Activated CD4-positive, alpha-beta memory T cell treated with anti-CD3 and anti-CD28 coated beads for 36 hours (primary cell): ENCODE measurements around the gene SPA17. TPM values are rescaled to one million over a fixed set of nuclear protein-coding genes. Genes with fewer than 3 reads are reported as not detected.

Experiments used
- CTCF ChIA-PET: fragments of 350-600 bp; sonication (Branson Sonifier 250); formaldehyde crosslinking; loops from one replicate; lab custom pipeline; 2021; ENCODE audit warnings: antibody characterized with exemption, inconsistent platforms; lab: Charles Lee
- POLR2A ChIA-PET: fragments of 350-600 bp; sonication (Branson Sonifier 250); formaldehyde crosslinking; loops from one replicate; lab custom pipeline; 2021; ENCODE audit warnings: antibody characterized with exemption; lab: Charles Lee
- DNase-seq: peaks from one replicate; pipeline ENCODE4 v3.0.0-alpha.2; 2020
- H3K27ac Mint-ChIP-seq: one replicate; pipeline ENCODE4 v1.8.0; 2021; ENCODE audit warnings: mixed read lengths
- H3K27me3 Mint-ChIP-seq: one replicate; pipeline ENCODE4 v1.8.0; 2021; ENCODE audit warnings: mixed read lengths
- H3K36me3 Mint-ChIP-seq: one replicate; pipeline ENCODE4 v1.8.0; 2021; ENCODE audit warnings: mixed read lengths
- H3K4me1 Mint-ChIP-seq: one replicate; pipeline ENCODE4 v1.8.0; 2021; ENCODE audit warnings: low read depth, mixed read lengths
- H3K4me3 Mint-ChIP-seq: one replicate; pipeline ENCODE4 v1.8.0; 2021; ENCODE audit warnings: mild to moderate bottlenecking, mixed read lengths
- H3K9me3 Mint-ChIP-seq: one replicate; pipeline ENCODE4 v1.8.0; 2021; ENCODE audit warnings: mixed read lengths
- intact Hi-C: fragments of 100-400 bp; cut with micrococcal nuclease; formaldehyde crosslinking; loops from one replicate; pipeline ENCODE4 v1.15.1; 2023
- total RNA-seq, 2 experiments: library from RNA; stranded (reverse); gene quantifications; one replicate each; pipeline ENCODE4 v1.2.3, GENCODE V29; 2021

Gene SPA17
- total RNA-seq, 2 experiments from 2014 or later, result 5.0 to 6.7 TPM

- POLR2A ChIA-PET, result no interaction called here
- Mint-ChIP-seq H3K4me1 (peaks cover 2% of the 10 kb centered on the region), H3K36me3 (peaks cover 3% of the 10 kb centered on the region), H3K9me3 (no peaks in the 10 kb centered on the region), H3K27me3 (no peaks in the 10 kb centered on the region), H3K4me3 (no peak overlapping the region), H3K27ac (no peak overlapping the region)
- CTCF ChIA-PET, result interaction anchor here (0.7 to 2.8 kb wide), 11 partner anchors 12 to 194 kb away, joined by 3 to 23 read pairs (median 4); partner anchors contain the start of gene TBRG1
- intact Hi-C loops, result loop anchor here (1.0 kb wide), 2 partner anchors 119 to 193 kb away; no protein-coding TSS in a partner anchor
- no peak for DNase-seq
Measured at GRCh38 chr11:124643605-124644425, 29.9 kb upstream of the SPA17 start.

GRCh38 chr11:124644426-124645280 lies 29.1 kb upstream of the SPA17 start:
- intact Hi-C loops, result loop anchor here (1.0 kb wide), 2 partner anchors 119 to 193 kb away; no protein-coding TSS in a partner anchor
- peaks cover 2% of the 10 kb centered on the region for H3K36me3 Mint-ChIP-seq

GRCh38 chr11:124646148-124646547 lies 27.6 kb upstream of the SPA17 start:
- H3K4me1 Mint-ChIP-seq, result peaks cover 2% of the 10 kb centered on the region
- ChIA-PET POLR2A (no interaction called here), CTCF (interaction anchor here (0.7 to 1.2 kb wide), 2 partner anchors 191 to 505 kb away, joined by 3 read pairs; no protein-coding TSS in a partner anchor)
- no peak overlapping the region for H3K4me3 Mint-ChIP-seq
- H3K27me3 Mint-ChIP-seq, result no peaks in the 10 kb centered on the region
- intact Hi-C loops, result no loop called here
- H3K9me3 Mint-ChIP-seq, result no peaks in the 10 kb centered on the region
- peaks cover 2% of the 10 kb centered on the region for H3K36me3 Mint-ChIP-seq
- H3K27ac Mint-ChIP-seq, result no peak overlapping the region
- DNase-seq, result no peak

More at GRCh38 chr11:124644426-124645280, 29.1 kb upstream of the SPA17 start:
- peak; percentile 38 for DNase-seq
- no peak overlapping the region for H3K4me3 Mint-ChIP-seq
- H3K27me3 Mint-ChIP-seq, result no peaks in the 10 kb centered on the region
- no peaks in the 10 kb centered on the region for H3K9me3 Mint-ChIP-seq
- peaks cover 2% of the 10 kb centered on the region for H3K4me1 Mint-ChIP-seq
- no peak overlapping the region for H3K27ac Mint-ChIP-seq
- POLR2A ChIA-PET, result no interaction called here
- CTCF ChIA-PET, result interaction anchor here (0.8 to 2.8 kb wide), 10 partner anchors 13 to 221 kb away, joined by 3 to 23 read pairs (median 7); no protein-coding TSS in a partner anchor

DNA sequence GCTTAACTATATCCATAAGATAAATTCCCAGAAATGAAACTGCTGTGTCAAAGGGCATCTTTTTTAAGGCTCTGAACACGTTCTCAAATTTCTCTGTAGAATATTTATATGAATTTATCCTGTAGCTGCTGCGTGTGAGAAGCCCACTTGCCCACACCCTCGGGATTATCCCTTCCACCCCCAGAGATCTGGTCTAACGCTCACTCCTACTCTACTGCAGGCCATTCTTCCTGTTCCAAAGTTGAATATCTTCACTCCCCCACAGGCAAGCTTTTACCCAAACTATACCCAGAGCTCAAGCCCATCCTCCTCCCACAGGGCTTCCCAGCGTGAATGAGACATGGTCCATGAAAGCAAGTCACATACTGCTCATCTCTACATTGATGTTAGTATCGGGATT lies 25.1 kb upstream of the SPA17 start:
- H3K27me3 Mint-ChIP-seq, result no peaks in the 10 kb centered on the region
- no peak overlapping the region for H3K27ac Mint-ChIP-seq
- no peaks in the 10 kb centered on the region for H3K9me3 Mint-ChIP-seq
- CTCF ChIA-PET, result interaction anchor here (0.6 to 1.4 kb wide), 3 partner anchors 9 to 228 kb away, joined by 3 read pairs; no protein-coding TSS in a partner anchor
- peaks cover 3% of the 10 kb centered on the region for H3K36me3 Mint-ChIP-seq
- intact Hi-C loops, result no loop called here
- peaks cover 2% of the 10 kb centered on the region for H3K4me1 Mint-ChIP-seq
- POLR2A ChIA-PET, result no interaction called here
- H3K4me3 Mint-ChIP-seq, result no peak overlapping the region
- no peak for DNase-seq

GRCh38 chr11:124656774-124657630 lies 16.7 kb upstream of the SPA17 start:
- intact Hi-C loops, result no loop called here
- DNase-seq, result no peak
- Mint-ChIP-seq H3K4me3 (no peak overlapping the region), H3K27ac (no peak overlapping the region), H3K27me3 (no peaks in the 10 kb centered on the region), H3K9me3 (no peaks in the 10 kb centered on the region), H3K36me3 (peaks cover 3% of the 10 kb centered on the region), H3K4me1 (no peaks in the 10 kb centered on the region)
- CTCF ChIA-PET, result interaction anchor here (0.9 to 1.7 kb wide), 2 partner anchors 13 to 136 kb away, joined by 3 to 6 read pairs; no protein-coding TSS in a partner anchor
- POLR2A ChIA-PET, result no interaction called here

DNA sequence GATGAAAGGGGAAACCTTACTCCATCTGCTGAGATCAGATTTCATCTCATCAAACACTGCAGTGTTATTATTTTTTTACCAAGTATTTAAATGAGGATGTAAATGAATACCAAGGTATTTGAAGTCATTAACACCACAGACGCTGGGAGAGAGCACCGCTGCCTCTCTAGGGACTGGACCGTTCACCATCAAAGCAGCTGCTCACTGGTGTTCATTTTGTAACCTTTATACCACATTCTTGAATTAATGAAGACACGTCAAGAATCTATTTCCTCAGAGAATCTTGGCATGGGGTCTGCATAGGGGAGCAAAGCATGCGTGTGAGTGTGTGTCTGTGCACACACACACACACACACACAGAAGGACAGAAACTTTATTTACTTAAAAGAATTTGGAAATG lies 15.8 kb upstream of the SPA17 start:
- Mint-ChIP-seq H3K27ac (no peak overlapping the region), H3K4me3 (no peak overlapping the region), H3K27me3 (no peaks in the 10 kb centered on the region), H3K36me3 (peaks cover 1% of the 10 kb centered on the region), H3K9me3 (no peaks in the 10 kb centered on the region), H3K4me1 (no peaks in the 10 kb centered on the region)
- POLR2A ChIA-PET, result no interaction called here
- intact Hi-C loops, result no loop called here
- no peak for DNase-seq
- CTCF ChIA-PET, result interaction anchor here (0.9 to 1.7 kb wide), 2 partner anchors 12 to 136 kb away, joined by 3 to 6 read pairs; no protein-coding TSS in a partner anchor

- no peaks in the 10 kb centered on the region for H3K4me1 Mint-ChIP-seq
- H3K27me3 Mint-ChIP-seq, result no peaks in the 10 kb centered on the region
- intact Hi-C loops, result no loop called here
- H3K4me3 Mint-ChIP-seq, result no peak overlapping the region
- H3K9me3 Mint-ChIP-seq, result no peaks in the 10 kb centered on the region
- DNase-seq, result no peak
- CTCF ChIA-PET, result interaction anchor here (1.1 to 1.8 kb wide), 2 partner anchors 14 to 105 kb away, joined by 3 to 5 read pairs; no protein-coding TSS in a partner anchor
- H3K27ac Mint-ChIP-seq, result no peak overlapping the region
- no peaks in the 10 kb centered on the region for H3K36me3 Mint-ChIP-seq
- POLR2A ChIA-PET, result no interaction called here
Measured at GRCh38 chr11:124658501-124658900, 15.2 kb upstream of the SPA17 start.

- no peaks in the 10 kb centered on the region for H3K4me1 Mint-ChIP-seq
- CTCF ChIA-PET, result interaction anchor here (1.1 to 2.7 kb wide), 3 partner anchors 10 to 104 kb away, joined by 3 to 15 read pairs (median 5); no protein-coding TSS in a partner anchor
- POLR2A ChIA-PET, result no interaction called here
- no peak overlapping the region for H3K27ac Mint-ChIP-seq
- no peaks in the 10 kb centered on the region for H3K9me3 Mint-ChIP-seq
- H3K4me3 Mint-ChIP-seq, result no peak overlapping the region
- no peak for DNase-seq
- H3K36me3 Mint-ChIP-seq, result no peaks in the 10 kb centered on the region
- intact Hi-C loops, result no loop called here
- no peaks in the 10 kb centered on the region for H3K27me3 Mint-ChIP-seq
Measured at GRCh38 chr11:124658986-124659385, 14.7 kb upstream of the SPA17 start.

GRCh38 chr11:124661553-124661952 lies 12.2 kb upstream of the SPA17 start:
- Mint-ChIP-seq H3K27ac (no peak overlapping the region), H3K27me3 (no peaks in the 10 kb centered on the region), H3K9me3 (no peaks in the 10 kb centered on the region), H3K36me3 (no peaks in the 10 kb centered on the region), H3K4me3 (no peak overlapping the region), H3K4me1 (no peaks in the 10 kb centered on the region)
- intact Hi-C loops, result no loop called here
- ChIA-PET CTCF (interaction anchor here (0.7 to 2.7 kb wide), 4 partner anchors 8 to 177 kb away, joined by 3 to 15 read pairs (median 4); no protein-coding TSS in a partner anchor), POLR2A (no interaction called here)
- DNase-seq, result no peak

GRCh38 chr11:124662106-124662505 lies 11.6 kb upstream of the SPA17 start:
- H3K27me3 Mint-ChIP-seq, result no peaks in the 10 kb centered on the region
- intact Hi-C loops, result no loop called here
- CTCF ChIA-PET, result interaction anchor here (0.6 to 1.9 kb wide), 5 partner anchors 102 to 449 kb away, joined by 3 to 7 read pairs (median 3); no protein-coding TSS in a partner anchor
- DNase-seq, result no peak
- no peaks in the 10 kb centered on the region for H3K36me3 Mint-ChIP-seq
- no peak overlapping the region for H3K27ac Mint-ChIP-seq
- H3K4me1 Mint-ChIP-seq, result no peaks in the 10 kb centered on the region
- POLR2A ChIA-PET, result no interaction called here
- no peak overlapping the region for H3K4me3 Mint-ChIP-seq
- no peaks in the 10 kb centered on the region for H3K9me3 Mint-ChIP-seq

DNA sequence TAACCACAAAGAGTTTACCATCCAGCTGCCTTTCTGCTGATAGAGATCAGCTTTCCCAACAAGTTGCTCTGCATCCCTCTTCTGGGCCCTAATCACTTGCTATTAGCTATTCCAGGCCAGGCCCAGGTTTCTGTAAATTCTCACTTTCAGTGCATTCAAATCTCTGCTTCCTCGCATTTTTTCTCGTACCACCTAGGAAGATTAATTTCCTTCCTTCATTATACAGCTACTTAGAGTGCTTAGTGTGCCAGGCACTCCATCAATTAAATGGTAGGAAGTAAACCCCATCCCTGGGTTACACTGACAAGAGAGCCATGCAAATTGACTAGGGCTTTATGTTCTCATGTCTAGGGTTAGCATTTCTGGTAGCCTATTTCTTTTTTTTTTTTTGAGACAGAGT lies 9.8 kb upstream of the SPA17 start:
- POLR2A ChIA-PET, result no interaction called here
- CTCF ChIA-PET, result interaction anchor here (0.7 to 1.9 kb wide), 5 partner anchors 20 to 173 kb away, joined by 3 to 7 read pairs (median 4); no protein-coding TSS in a partner anchor

More for the DNA sequence above, 9.8 kb upstream of the SPA17 start:
- Mint-ChIP-seq H3K27me3 (no peaks in the 10 kb centered on the region), H3K4me3 (no peak overlapping the region), H3K27ac (no peak overlapping the region), H3K36me3 (no peaks in the 10 kb centered on the region), H3K9me3 (no peaks in the 10 kb centered on the region), H3K4me1 (no peaks in the 10 kb centered on the region)
- intact Hi-C loops, result no loop called here
- DNase-seq, result no peak
